Measurements from ENCODE around the gene GOLGA6C.

- TF ChIP-seq FOXM1 (IDR thresholded peaks at IDR 0.05; ENCODE audit: borderline replicate concordance) (no peak), FOXA1 (IDR thresholded peaks at IDR 0.05) (no peak)
These were observed 42.8 kb upstream of the GOLGA6C start for GRCh38 chr15:75215107-75216004.
